ENCODE data around the gene MAVS.

Gene MAVS

DNA sequence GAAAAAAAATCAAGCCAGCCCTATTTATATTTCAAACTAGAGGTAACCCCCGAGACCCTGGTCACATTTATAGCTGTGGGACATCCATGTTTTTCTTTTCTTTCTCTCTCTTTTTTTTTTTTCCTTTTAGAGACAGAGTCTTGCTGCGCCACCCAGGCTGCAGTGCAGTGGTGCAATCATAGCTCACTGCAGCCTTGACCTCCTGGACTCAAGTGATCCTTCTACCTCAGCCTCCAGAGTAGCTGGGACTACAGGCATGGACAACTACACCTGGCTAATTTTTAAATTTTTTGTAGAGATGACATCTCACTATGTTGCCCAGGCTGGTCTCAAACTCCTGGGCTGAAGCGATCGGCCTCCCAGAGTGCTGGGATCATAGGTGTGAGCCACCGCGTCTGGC, 12.1 kb downstream of the MAVS start:
- no peak overlapping the region for H3K4me3 ChIP-seq (replicated peaks; ENCODE audit: insufficient read depth, low read length)
- no peak for DNase-seq (ENCODE audit: low read depth in 1 of 2, low spot score in 1 of 2)
- no peaks in the 10 kb centered on the region for H3K27me3 ChIP-seq (ENCODE audit: insufficient read depth, poor library complexity, severe bottlenecking)
- H3K27ac ChIP-seq (replicated peaks), result no peak overlapping the region
- TF ChIP-seq REST (IDR thresholded peaks at IDR 0.05; ENCODE audit: insufficient replicate concordance, low read depth) (no peak), SPI1 (IDR thresholded peaks at IDR 0.05; ENCODE audit: borderline replicate concordance, low read depth) (no peak), POLR2AphosphoS5 (IDR thresholded peaks at IDR 0.05; ENCODE audit: low read depth) (no peak), GABPA (IDR thresholded peaks at IDR 0.05; ENCODE audit: low read depth) (no peak)
- TF ChIP-seq, protein P1, sequence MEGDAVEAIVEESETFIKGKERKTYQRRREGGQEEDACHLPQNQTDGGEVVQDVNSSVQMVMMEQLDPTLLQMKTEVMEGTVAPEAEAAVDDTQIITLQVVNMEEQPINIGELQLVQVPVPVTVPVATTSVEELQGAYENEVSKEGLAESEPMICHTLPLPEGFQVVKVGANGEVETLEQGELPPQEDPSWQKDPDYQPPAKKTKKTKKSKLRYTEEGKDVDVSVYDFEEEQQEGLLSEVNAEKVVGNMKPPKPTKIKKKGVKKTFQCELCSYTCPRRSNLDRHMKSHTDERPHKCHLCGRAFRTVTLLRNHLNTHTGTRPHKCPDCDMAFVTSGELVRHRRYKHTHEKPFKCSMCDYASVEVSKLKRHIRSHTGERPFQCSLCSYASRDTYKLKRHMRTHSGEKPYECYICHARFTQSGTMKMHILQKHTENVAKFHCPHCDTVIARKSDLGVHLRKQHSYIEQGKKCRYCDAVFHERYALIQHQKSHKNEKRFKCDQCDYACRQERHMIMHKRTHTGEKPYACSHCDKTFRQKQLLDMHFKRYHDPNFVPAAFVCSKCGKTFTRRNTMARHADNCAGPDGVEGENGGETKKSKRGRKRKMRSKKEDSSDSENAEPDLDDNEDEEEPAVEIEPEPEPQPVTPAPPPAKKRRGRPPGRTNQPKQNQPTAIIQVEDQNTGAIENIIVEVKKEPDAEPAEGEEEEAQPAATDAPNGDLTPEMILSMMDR (IDR thresholded peaks at IDR 0.05; ENCODE audit: insufficient read depth, low read length), result no peak

- Histone ChIP-seq H3K27me3 (ENCODE audit: insufficient read depth, poor library complexity, severe bottlenecking) (no peaks in the 10 kb centered on the region), H3K27ac (replicated peaks) (no peak overlapping the region), H3K4me3 (replicated peaks; ENCODE audit: insufficient read depth, low read length) (no peak overlapping the region)
- DNase-seq (ENCODE audit: low read depth in 1 of 2, low spot score in 1 of 2), result no peak
- TF ChIP-seq, protein P1 (IDR thresholded peaks at IDR 0.05; ENCODE audit: insufficient read depth, low read length), result no peak
- TF ChIP-seq SPI1 (IDR thresholded peaks at IDR 0.05; ENCODE audit: borderline replicate concordance, low read depth), result no peak
- TF ChIP-seq REST (IDR thresholded peaks at IDR 0.05; ENCODE audit: insufficient replicate concordance, low read depth), result no peak
- no peak for TF ChIP-seq POLR2AphosphoS5 (IDR thresholded peaks at IDR 0.05; ENCODE audit: low read depth)
- TF ChIP-seq GABPA (IDR thresholded peaks at IDR 0.05; ENCODE audit: low read depth), result no peak
Observed at GRCh38 chr20:3861191-3861590, 14.6 kb downstream of the MAVS start.

- no peak overlapping the region for H3K4me3 ChIP-seq (replicated peaks; ENCODE audit: insufficient read depth, low read length)
- no peak overlapping the region for H3K27ac ChIP-seq (replicated peaks)
- no peak for DNase-seq (ENCODE audit: low read depth in 1 of 2, low spot score in 1 of 2)
- H3K27me3 ChIP-seq (ENCODE audit: insufficient read depth, poor library complexity, severe bottlenecking), result no peaks in the 10 kb centered on the region
- TF ChIP-seq REST (IDR thresholded peaks at IDR 0.05; ENCODE audit: insufficient replicate concordance, low read depth) (no peak), GABPA (IDR thresholded peaks at IDR 0.05; ENCODE audit: low read depth) (no peak), POLR2AphosphoS5 (IDR thresholded peaks at IDR 0.05; ENCODE audit: low read depth) (no peak), SPI1 (IDR thresholded peaks at IDR 0.05; ENCODE audit: borderline replicate concordance, low read depth) (no peak)
- TF ChIP-seq, protein P1 (IDR thresholded peaks at IDR 0.05; ENCODE audit: insufficient read depth, low read length), result no peak
Observed at GRCh38 chr20:3862333-3862732, 15.7 kb downstream of the MAVS start.
